ENCODE results near the gene TSPO. TPM values are rescaled to one million over a fixed set of nuclear protein-coding genes. Genes with fewer than 3 reads are reported as not detected.

Gene TSPO
- total and polyA plus RNA-seq, 7 experiments from 2014 or later: 56.1 to 357 (median 102) TPM

DNA sequence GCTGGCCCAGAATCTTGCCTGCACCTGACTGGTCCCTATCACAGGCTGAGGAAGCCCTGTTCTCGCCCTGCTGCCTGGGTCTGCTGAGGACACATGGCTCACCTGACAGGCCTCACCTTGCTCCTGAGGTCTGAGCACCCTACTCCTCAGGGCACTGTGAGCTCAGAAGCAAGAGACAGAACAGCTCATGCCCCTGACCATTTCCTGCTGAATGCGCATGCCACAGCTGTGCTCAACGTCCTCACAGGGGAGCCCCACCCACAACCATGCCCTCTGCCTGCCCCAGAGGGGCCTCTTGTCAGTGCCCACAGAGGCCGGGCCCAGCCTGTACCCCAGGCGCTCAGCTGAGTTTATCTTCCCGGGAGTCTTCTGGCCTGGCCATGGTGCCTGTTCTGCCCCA lies 2.8 kb upstream of the TSPO start:
- POLR2A ChIA-PET: no interaction called here
- Histone ChIP-seq H3K27ac (ENCODE audit: low read depth, low read length) (no peak overlapping the region), H3K27me3 (ENCODE audit: control insufficient read depth in 2 of 2, insufficient read depth in 2 of 2, low read length in 2 of 2) (no peaks in the 10 kb centered on the region), H3K4me1 (ENCODE audit: control insufficient read depth in 2 of 2, insufficient read depth in 2 of 2, low read length in 2 of 2) (peaks cover 5 to 15% of the 10 kb centered on the region in 2 donors), H3K4me3 (ENCODE audit: low read length) (no peak overlapping the region), H3K9me3 (ENCODE audit: control insufficient read depth in 2 of 3, low read length in 3 of 3) (no peaks in the 10 kb centered on the region), H3K36me3 (ENCODE audit: control insufficient read depth in 2 of 3, insufficient read depth in 3 of 3, low read length in 3 of 3) (peaks cover 0 to 6% (median 0%) of the 10 kb centered on the region in 3 experiments)
- Mint-ChIP-seq H3K4me3 (peak overlapping the region in 6 of 10 donors; percentile 3 to 71 (median 39)), H3K9me3 (no peaks in the 10 kb centered on the region), H3K4me1 (peaks cover 19 to 45% (median 27%) of the 10 kb centered on the region in 7 donors), H3K27me3 (no peaks in the 10 kb centered on the region), H3K36me3 (peaks cover 0 to 2% (median 0%) of the 10 kb centered on the region in 5 donors), H3K27ac (peak overlapping the region in 6 of 9 donors; percentile 14 to 67 (median 38))
- ATAC-seq (peak; percentile 19), DNase-seq (no peak)
- intact Hi-C loops (cut with micrococcal nuclease): no loop called here
- CTCF ChIA-PET: interaction anchor here (1.9 kb wide), 1 partner anchor 38 kb away, joined by 4 read pairs; the partner anchor contains the start of gene BIK

DNA sequence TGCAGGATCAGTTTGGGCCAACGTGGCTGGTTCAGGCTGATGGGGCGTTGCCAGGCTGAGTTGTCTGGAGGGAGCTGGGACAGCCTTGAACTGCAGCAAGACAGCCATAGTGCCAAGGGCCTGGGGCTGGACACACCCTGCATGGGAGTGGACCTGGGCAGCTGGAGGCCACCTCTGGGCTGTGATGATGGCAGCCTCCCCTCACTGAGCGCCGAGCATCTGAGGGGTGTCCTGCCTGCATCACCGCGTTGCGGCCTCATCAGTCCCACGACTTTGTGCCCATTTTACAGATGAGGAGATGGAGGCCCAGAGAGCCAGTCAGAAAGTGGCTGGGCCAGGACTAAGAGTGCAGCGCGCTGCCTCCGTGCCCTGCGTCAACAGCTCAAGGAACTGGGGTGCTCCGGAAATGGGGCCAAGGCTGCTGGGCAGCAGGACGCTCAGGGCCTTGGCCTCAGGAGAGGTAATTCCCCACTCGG lies 590 bp upstream of the TSPO start:
- H3K4me3 Mint-ChIP-seq: peak overlapping the region; percentile 83 to 95 (median 91)
- no peaks in the 10 kb centered on the region for H3K9me3 ChIP-seq (ENCODE audit: control insufficient read depth in 2 of 3, low read length in 3 of 3)
- H3K36me3 Mint-ChIP-seq: peaks cover 0 to 2% (median 0%) of the 10 kb centered on the region in 5 donors
- ATAC-seq: no peak
- peaks cover 5 to 13% of the 10 kb centered on the region in 2 donors for H3K4me1 ChIP-seq (ENCODE audit: control insufficient read depth in 2 of 2, insufficient read depth in 2 of 2, low read length in 2 of 2)
- peaks cover 16 to 43% (median 25%) of the 10 kb centered on the region in 7 donors for H3K4me1 Mint-ChIP-seq
- CTCF ChIA-PET: no interaction called here
- H3K9me3 Mint-ChIP-seq: no peaks in the 10 kb centered on the region
- intact Hi-C loops (cut with micrococcal nuclease): no loop called here
- H3K27me3 ChIP-seq (ENCODE audit: control insufficient read depth in 2 of 2, insufficient read depth in 2 of 2, low read length in 2 of 2): no peaks in the 10 kb centered on the region
- H3K27me3 Mint-ChIP-seq: no peaks in the 10 kb centered on the region
- POLR2A ChIA-PET: interaction anchor here (0.9 to 3.0 kb wide), 2 partner anchors 36 to 534 kb away, joined by 4 to 17 read pairs; partner anchors contain the start of gene TTLL12
- peaks cover 0 to 14% (median 0%) of the 10 kb centered on the region in 3 experiments for H3K36me3 ChIP-seq (ENCODE audit: control insufficient read depth in 2 of 3, insufficient read depth in 3 of 3, low read length in 3 of 3)
- peak overlapping the region; percentile 90 for H3K4me3 ChIP-seq (ENCODE audit: low read length)
- H3K27ac ChIP-seq (ENCODE audit: low read depth, low read length): peak overlapping the region; percentile 78
- DNase-seq: no peak
- peak overlapping the region; percentile 83 to 96 (median 93) for H3K27ac Mint-ChIP-seq

- Histone ChIP-seq H3K27me3 (ENCODE audit: control insufficient read depth in 2 of 2, insufficient read depth in 2 of 2, low read length in 2 of 2) (no peaks in the 10 kb centered on the region), H3K27ac (ENCODE audit: low read depth, low read length) (peak overlapping the region; percentile 78), H3K9me3 (ENCODE audit: control insufficient read depth in 2 of 3, low read length in 3 of 3) (no peaks in the 10 kb centered on the region), H3K4me1 (ENCODE audit: control insufficient read depth in 2 of 2, insufficient read depth in 2 of 2, low read length in 2 of 2) (peaks cover 5 to 13% of the 10 kb centered on the region in 2 donors), H3K36me3 (ENCODE audit: control insufficient read depth in 2 of 3, insufficient read depth in 3 of 3, low read length in 3 of 3) (peaks cover 0 to 18% (median 0%) of the 10 kb centered on the region in 3 experiments), H3K4me3 (ENCODE audit: low read length) (peak overlapping the region; percentile 90)
- Mint-ChIP-seq H3K9me3 (no peaks in the 10 kb centered on the region), H3K4me3 (peak overlapping the region; percentile 83 to 95 (median 88)), H3K4me1 (peaks cover 15 to 46% (median 30%) of the 10 kb centered on the region in 7 donors), H3K27ac (peak overlapping the region; percentile 71 to 96 (median 85)), H3K36me3 (peaks cover 0 to 2% (median 0%) of the 10 kb centered on the region in 5 donors), H3K27me3 (no peaks in the 10 kb centered on the region)
- intact Hi-C loops (cut with micrococcal nuclease): loop anchor here (1.0 to 2.0 kb wide), 5 partner anchors 9 to 137 kb away; partner anchors contain the start of genes TTLL12 (in 2 of the 2), MCAT (in 1 of the 2) and PACSIN2 (in 1 of the 2)
- ATAC-seq: peak; percentile 32
- ChIA-PET POLR2A (interaction anchor here (3.0 kb wide), 1 partner anchor 35 kb away, joined by 17 read pairs; the partner anchor contains the start of gene TTLL12), CTCF (no interaction called here)
- DNase-seq: peak in 1 of 9 donors; percentile 25
Measured at GRCh38 chr22:43152003-43152356, 621 bp downstream of the TSPO start.

- Mint-ChIP-seq H3K27me3 (no peaks in the 10 kb centered on the region), H3K9me3 (no peaks in the 10 kb centered on the region), H3K4me1 (peaks cover 10 to 40% (median 25%) of the 10 kb centered on the region in 7 donors), H3K36me3 (peaks cover 0 to 2% (median 0%) of the 10 kb centered on the region in 5 donors), H3K27ac (peak overlapping the region; percentile 71 to 96 (median 85)), H3K4me3 (peak overlapping the region; percentile 83 to 95 (median 90))
- Histone ChIP-seq H3K9me3 (ENCODE audit: control insufficient read depth in 2 of 3, low read length in 3 of 3) (no peaks in the 10 kb centered on the region), H3K27me3 (ENCODE audit: control insufficient read depth in 2 of 2, insufficient read depth in 2 of 2, low read length in 2 of 2) (no peaks in the 10 kb centered on the region), H3K4me1 (ENCODE audit: control insufficient read depth in 2 of 2, insufficient read depth in 2 of 2, low read length in 2 of 2) (peaks cover 5 to 13% of the 10 kb centered on the region in 2 donors), H3K36me3 (ENCODE audit: control insufficient read depth in 2 of 3, insufficient read depth in 3 of 3, low read length in 3 of 3) (peaks cover 0 to 18% (median 0%) of the 10 kb centered on the region in 3 experiments), H3K4me3 (ENCODE audit: low read length) (peak overlapping the region; percentile 90), H3K27ac (ENCODE audit: low read depth, low read length) (peak overlapping the region; percentile 78)
- ChIA-PET POLR2A (interaction anchor here (1.1 to 3.0 kb wide), 2 partner anchors 9 to 35 kb away, joined by 3 to 17 read pairs; partner anchors contain the start of gene TTLL12), CTCF (no interaction called here)
- peak; percentile 49 to 67 (median 64) for DNase-seq
- intact Hi-C loops (cut with micrococcal nuclease): loop anchor here (1.0 to 2.0 kb wide), 5 partner anchors 9 to 138 kb away; partner anchors contain the start of genes TTLL12 (in 2 of the 2), MCAT (in 1 of the 2) and PACSIN2 (in 1 of the 2)
- peak; percentile 85 for ATAC-seq
Measured at GRCh38 chr22:43152357-43153071, 1.2 kb downstream of the TSPO start.

DNA sequence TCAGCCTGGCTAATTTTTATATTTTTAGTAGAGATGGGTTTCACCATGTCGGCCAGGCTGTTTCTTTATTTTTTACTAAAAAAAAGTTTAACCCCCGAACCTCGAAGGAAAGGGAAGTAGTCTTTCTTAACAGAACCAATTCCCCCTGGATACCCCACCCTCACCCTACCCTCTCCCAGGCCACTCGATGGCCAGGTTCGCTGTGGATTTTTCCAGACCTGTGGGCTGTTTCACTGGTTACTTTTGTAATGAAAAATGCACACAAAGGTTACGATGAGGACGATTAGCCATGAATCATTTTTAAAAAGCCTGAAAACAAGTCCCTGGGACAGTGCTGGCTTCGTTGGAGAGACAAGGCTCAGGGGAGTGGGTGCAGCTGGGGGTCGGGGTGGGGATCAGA lies 2.5 kb downstream of the TSPO start:
- H3K9me3 ChIP-seq (ENCODE audit: control insufficient read depth in 2 of 3, low read length in 3 of 3): no peaks in the 10 kb centered on the region
- H3K27me3 ChIP-seq (ENCODE audit: control insufficient read depth in 2 of 2, insufficient read depth in 2 of 2, low read length in 2 of 2): no peaks in the 10 kb centered on the region
- ATAC-seq (no peak), DNase-seq (no peak)
- ChIA-PET CTCF (no interaction called here), POLR2A (no interaction called here)
- no peaks in the 10 kb centered on the region for H3K9me3 Mint-ChIP-seq
- intact Hi-C loops (cut with micrococcal nuclease): loop anchor here (2.0 kb wide), 2 partner anchors 33 to 139 kb away; partner anchors contain the start of genes PACSIN2 (in 1 of the 2) and TTLL12 (in 1 of the 2)
- H3K27ac ChIP-seq (ENCODE audit: low read depth, low read length): no peak overlapping the region
- H3K4me3 Mint-ChIP-seq: peak overlapping the region in 1 of 10 donors; percentile 95
- no peak overlapping the region for H3K4me3 ChIP-seq (ENCODE audit: low read length)
- H3K36me3 ChIP-seq (ENCODE audit: control insufficient read depth in 2 of 3, insufficient read depth in 3 of 3, low read length in 3 of 3): peaks cover 0 to 18% (median 0%) of the 10 kb centered on the region in 3 experiments
- H3K4me1 Mint-ChIP-seq: peaks cover 4 to 39% (median 16%) of the 10 kb centered on the region in 7 donors
- H3K36me3 Mint-ChIP-seq: peaks cover 0 to 2% (median 0%) of the 10 kb centered on the region in 5 donors
- H3K27me3 Mint-ChIP-seq: no peaks in the 10 kb centered on the region
- peak overlapping the region in 2 of 9 donors; percentile 22 to 74 for H3K27ac Mint-ChIP-seq
- H3K4me1 ChIP-seq (ENCODE audit: control insufficient read depth in 2 of 2, insufficient read depth in 2 of 2, low read length in 2 of 2): peaks cover 5 to 13% of the 10 kb centered on the region in 2 donors

DNA sequence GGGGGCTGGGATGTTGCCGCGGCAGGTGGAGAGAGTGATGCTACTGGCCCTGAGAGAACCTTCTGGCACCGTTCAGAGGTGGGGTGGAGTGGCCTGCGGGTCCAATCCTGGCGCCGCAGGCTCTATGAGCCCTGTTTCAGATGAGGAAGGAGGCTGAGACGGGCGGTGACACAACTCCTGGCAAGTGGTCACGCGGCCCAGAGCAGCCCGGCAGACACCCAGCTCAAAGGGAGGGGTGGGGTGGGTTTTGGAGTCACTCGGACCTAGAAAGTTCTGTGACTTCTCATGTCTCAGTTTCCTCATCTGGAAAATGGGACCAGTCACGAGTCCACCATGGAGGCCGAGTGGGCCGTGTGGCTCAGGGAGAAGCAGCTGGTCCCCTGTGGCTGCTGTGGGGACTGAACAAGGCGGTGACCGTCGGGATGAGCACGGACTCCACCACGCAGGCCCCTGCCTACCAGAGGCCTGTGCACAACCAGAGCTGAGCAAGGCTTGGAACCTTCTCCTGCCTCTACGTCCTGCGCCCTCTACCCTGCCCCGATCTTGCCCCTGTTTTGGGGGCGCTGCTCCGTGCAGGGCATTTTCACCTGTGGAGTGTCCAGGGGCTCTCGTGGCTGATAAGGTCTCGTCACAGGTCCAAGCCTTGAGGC lies 3.7 kb downstream of the TSPO start:
- Mint-ChIP-seq H3K4me3 (peak overlapping the region in 2 of 10 donors; percentile 9 to 11), H3K9me3 (no peaks in the 10 kb centered on the region), H3K4me1 (peaks cover 4 to 39% (median 15%) of the 10 kb centered on the region in 7 donors), H3K36me3 (peaks cover 0 to 2% (median 0%) of the 10 kb centered on the region in 5 donors), H3K27ac (peak overlapping the region in 2 of 9 donors; percentile 26 to 48), H3K27me3 (no peaks in the 10 kb centered on the region)
- Histone ChIP-seq H3K9me3 (ENCODE audit: control insufficient read depth in 2 of 3, low read length in 3 of 3) (no peaks in the 10 kb centered on the region), H3K27ac (ENCODE audit: low read depth, low read length) (no peak overlapping the region), H3K36me3 (ENCODE audit: control insufficient read depth in 2 of 3, insufficient read depth in 3 of 3, low read length in 3 of 3) (peaks cover 0 to 25% (median 0%) of the 10 kb centered on the region in 3 experiments), H3K4me1 (ENCODE audit: control insufficient read depth in 2 of 2, insufficient read depth in 2 of 2, low read length in 2 of 2) (peaks cover 5 to 13% of the 10 kb centered on the region in 2 donors), H3K4me3 (ENCODE audit: low read length) (no peak overlapping the region), H3K27me3 (ENCODE audit: control insufficient read depth in 2 of 2, insufficient read depth in 2 of 2, low read length in 2 of 2) (no peaks in the 10 kb centered on the region)
- ATAC-seq (peak; percentile 46), DNase-seq (no peak)
- intact Hi-C loops (cut with micrococcal nuclease): no loop called here
- CTCF ChIA-PET: no interaction called here
- POLR2A ChIA-PET: no interaction called here
